DMS114 treated with DMSO at 0.1 percent for 48 hours (cell line): ENCODE results near the gene HMX3.

ENCODE experiments used
- DNase-seq: peaks from one replicate; lab custom pipeline; 2025; ENCODE audit not compliant: unreplicated experiment; lab: John Stamatoyannopoulos, UW

Gene HMX3

GRCh38 chr10:123134343-123134914, 1.3 kb upstream of the HMX3 start:
- DNase-seq: no peak

- no peak for DNase-seq
Measured at GRCh38 chr10:123134915-123135414, 805 bp upstream of the HMX3 start.

- no peak for DNase-seq
Measured at GRCh38 chr10:123136221-123136805, 543 bp downstream of the HMX3 start.

- peak; percentile 48 for DNase-seq
Measured at GRCh38 chr10:123136806-123137642, 1.3 kb downstream of the HMX3 start.

GRCh38 chr10:123139165-123139520, 3.4 kb downstream of the HMX3 start:
- DNase-seq: no peak

GRCh38 chr10:123139521-123140163, 3.9 kb downstream of the HMX3 start:
- DNase-seq: no peak

- DNase-seq: no peak
Measured at GRCh38 chr10:123140164-123140982, 4.6 kb downstream of the HMX3 start.

- DNase-seq: no peak
Measured at GRCh38 chr10:123140983-123141390, 5.2 kb downstream of the HMX3 start.

GRCh38 chr10:123141791-123142700, 6.3 kb downstream of the HMX3 start:
- no peak for DNase-seq

- no peak for DNase-seq
Measured at GRCh38 chr10:123142701-123143161, 7.0 kb downstream of the HMX3 start.

GRCh38 chr10:123143162-123143824, 7.5 kb downstream of the HMX3 start:
- DNase-seq: no peak

- DNase-seq: no peak
Measured at GRCh38 chr10:123143825-123144168, 8.0 kb downstream of the HMX3 start.

- no peak for DNase-seq
Measured at GRCh38 chr10:123144697-123145541, 9.1 kb downstream of the HMX3 start.

- no peak for DNase-seq
Measured at GRCh38 chr10:123145542-123146012, 9.8 kb downstream of the HMX3 start.

GRCh38 chr10:123146013-123146893, 10.5 kb downstream of the HMX3 start:
- no peak for DNase-seq

- no peak for DNase-seq
Measured at GRCh38 chr10:123146894-123147634, 11.3 kb downstream of the HMX3 start.
